ENCODE results near the gene DAD1. TPM values are rescaled to one million over a fixed set of nuclear protein-coding genes. Genes with fewer than 3 reads are reported as not detected.
"Not testable (repeated sequence)": the region's sequence is repeated elsewhere in the genome, so short reads cannot be mapped to it uniquely, and the experiment has no call there.

The DAD1 gene
- total RNA-seq, 2 donors from 2014 or later, result 95.4 to 96.0 TPM

GRCh38 chr14:22552001-22552826 lies 36.8 kb downstream of the DAD1 start:
- Mint-ChIP-seq H3K27ac (peak overlapping the region; percentile 100), H3K4me3 (peak overlapping the region; percentile 94), H3K36me3 (ENCODE audit: low read depth) (peaks cover 30% of the 10 kb centered on the region), H3K27me3 (no peaks in the 10 kb centered on the region), H3K4me1 (peaks cover 89% of the 10 kb centered on the region)
- no peak for DNase-seq
- ATAC-seq, result no peak
- no peaks in the 10 kb centered on the region for H3K9me3 ChIP-seq (ENCODE audit: control insufficient read depth, low read length, poor library complexity, severe bottlenecking)

- no peaks in the 10 kb centered on the region for H3K27me3 Mint-ChIP-seq
- H3K4me3 Mint-ChIP-seq, result peak overlapping the region; percentile 94
- DNase-seq (no peak), ATAC-seq (no peak)
- H3K27ac Mint-ChIP-seq, result peak overlapping the region; percentile 100
- no peaks in the 10 kb centered on the region for H3K9me3 ChIP-seq (ENCODE audit: control insufficient read depth, low read length, poor library complexity, severe bottlenecking)
- H3K4me1 Mint-ChIP-seq, result peaks cover 90% of the 10 kb centered on the region
- H3K36me3 Mint-ChIP-seq (ENCODE audit: low read depth), result peaks cover 30% of the 10 kb centered on the region
Measured at GRCh38 chr14:22551605-22551997, 37.4 kb downstream of the DAD1 start.

- Mint-ChIP-seq H3K4me1 (peaks cover 87% of the 10 kb centered on the region), H3K4me3 (peak overlapping the region; percentile 94), H3K36me3 (ENCODE audit: low read depth) (peaks cover 30% of the 10 kb centered on the region), H3K27me3 (no peaks in the 10 kb centered on the region), H3K27ac (peak overlapping the region; percentile 100)
- ATAC-seq (peak; percentile 55), DNase-seq (peak in 1 of 3 donors; percentile 61)
- no peaks in the 10 kb centered on the region for H3K9me3 ChIP-seq (ENCODE audit: control insufficient read depth, low read length, poor library complexity, severe bottlenecking)
Measured at GRCh38 chr14:22549981-22550673, 38.9 kb downstream of the DAD1 start.

DNA sequence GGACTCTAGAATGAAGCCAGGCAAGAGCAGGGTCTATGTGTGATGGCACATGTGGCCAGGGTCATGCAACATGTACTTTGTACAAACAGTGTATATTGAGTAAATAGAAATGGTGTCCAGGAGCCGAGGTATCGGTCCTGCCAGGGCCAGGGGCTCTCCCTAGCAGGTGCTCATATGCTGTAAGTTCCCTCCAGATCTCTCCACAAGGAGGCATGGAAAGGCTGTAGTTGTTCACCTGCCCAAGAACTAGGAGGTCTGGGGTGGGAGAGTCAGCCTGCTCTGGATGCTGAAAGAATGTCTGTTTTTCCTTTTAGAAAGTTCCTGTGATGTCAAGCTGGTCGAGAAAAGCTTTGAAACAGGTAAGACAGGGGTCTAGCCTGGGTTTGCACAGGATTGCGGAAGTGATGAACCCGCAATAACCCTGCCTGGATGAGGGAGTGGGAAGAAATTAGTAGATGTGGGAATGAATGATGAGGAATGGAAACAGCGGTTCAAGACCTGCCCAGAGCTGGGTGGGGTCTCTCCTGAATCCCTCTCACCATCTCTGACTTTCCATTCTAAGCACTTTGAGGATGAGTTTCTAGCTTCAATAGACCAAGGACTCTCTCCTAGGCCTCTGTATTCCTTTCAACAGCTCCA lies 39.6 kb downstream of the DAD1 start:
- DNase-seq, result no peak
- Mint-ChIP-seq H3K4me1 (peaks cover 87% of the 10 kb centered on the region), H3K27me3 (no peaks in the 10 kb centered on the region), H3K4me3 (peak overlapping the region; percentile 94), H3K36me3 (ENCODE audit: low read depth) (peaks cover 33% of the 10 kb centered on the region), H3K27ac (peak overlapping the region; percentile 100)
- ATAC-seq, result no peak
- no peaks in the 10 kb centered on the region for H3K9me3 ChIP-seq (ENCODE audit: control insufficient read depth, low read length, poor library complexity, severe bottlenecking)

DNA sequence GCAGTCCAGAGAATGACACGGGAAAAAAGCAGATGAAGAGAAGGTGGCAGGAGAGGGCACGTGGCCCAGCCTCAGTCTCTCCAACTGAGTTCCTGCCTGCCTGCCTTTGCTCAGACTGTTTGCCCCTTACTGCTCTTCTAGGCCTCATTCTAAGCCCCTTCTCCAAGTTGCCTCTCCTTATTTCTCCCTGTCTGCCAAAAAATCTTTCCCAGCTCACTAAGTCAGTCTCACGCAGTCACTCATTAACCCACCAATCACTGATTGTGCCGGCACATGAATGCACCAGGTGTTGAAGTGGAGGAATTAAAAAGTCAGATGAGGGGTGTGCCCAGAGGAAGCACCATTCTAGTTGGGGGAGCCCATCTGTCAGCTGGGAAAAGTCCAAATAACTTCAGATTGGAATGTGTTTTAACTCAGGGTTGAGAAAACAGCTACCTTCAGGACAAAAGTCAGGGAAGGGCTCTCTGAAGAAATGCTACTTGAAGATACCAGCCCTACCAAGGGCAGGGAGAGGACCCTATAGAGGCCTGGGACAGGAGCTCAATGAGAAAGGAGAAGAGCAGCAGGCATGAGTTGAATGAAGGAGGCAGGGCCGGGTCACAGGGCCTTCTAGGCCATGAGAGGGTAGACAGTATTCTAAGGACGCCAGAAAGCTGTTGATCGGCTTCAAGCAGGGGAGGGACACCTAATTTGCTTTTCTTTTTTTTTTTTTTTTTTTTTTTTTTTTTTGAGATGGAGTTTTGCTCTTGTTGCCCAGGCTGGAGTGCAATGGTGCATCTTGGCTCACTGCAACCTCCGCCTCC lies 40.9 kb downstream of the DAD1 start:
- DNase-seq (no peak), ATAC-seq (no peak)
- peaks cover 35% of the 10 kb centered on the region for H3K36me3 Mint-ChIP-seq (ENCODE audit: low read depth)

DNA sequence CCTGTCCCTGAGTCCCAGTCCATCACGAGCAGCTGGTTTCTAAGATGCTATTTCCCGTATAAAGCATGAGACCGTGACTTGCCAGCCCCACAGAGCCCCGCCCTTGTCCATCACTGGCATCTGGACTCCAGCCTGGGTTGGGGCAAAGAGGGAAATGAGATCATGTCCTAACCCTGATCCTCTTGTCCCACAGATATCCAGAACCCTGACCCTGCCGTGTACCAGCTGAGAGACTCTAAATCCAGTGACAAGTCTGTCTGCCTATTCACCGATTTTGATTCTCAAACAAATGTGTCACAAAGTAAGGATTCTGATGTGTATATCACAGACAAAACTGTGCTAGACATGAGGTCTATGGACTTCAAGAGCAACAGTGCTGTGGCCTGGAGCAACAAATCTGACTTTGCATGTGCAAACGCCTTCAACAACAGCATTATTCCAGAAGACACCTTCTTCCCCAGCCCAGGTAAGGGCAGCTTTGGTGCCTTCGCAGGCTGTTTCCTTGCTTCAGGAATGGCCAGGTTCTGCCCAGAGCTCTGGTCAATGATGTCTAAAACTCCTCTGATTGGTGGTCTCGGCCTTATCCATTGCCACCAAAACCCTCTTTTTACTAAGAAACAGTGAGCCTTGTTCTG lies 41.6 kb downstream of the DAD1 start:
- no peak for ATAC-seq
- peaks cover 33% of the 10 kb centered on the region for H3K36me3 Mint-ChIP-seq (ENCODE audit: low read depth)
- peaks cover 92% of the 10 kb centered on the region for H3K4me1 Mint-ChIP-seq
- H3K27me3 Mint-ChIP-seq, result no peaks in the 10 kb centered on the region
- H3K27ac Mint-ChIP-seq, result peak overlapping the region; percentile 100
- peak overlapping the region; percentile 94 for H3K4me3 Mint-ChIP-seq
- H3K9me3 ChIP-seq (ENCODE audit: control insufficient read depth, low read length, poor library complexity, severe bottlenecking), result no peaks in the 10 kb centered on the region
- DNase-seq, result no peak

More for the DNA sequence above, 40.9 kb downstream of the DAD1 start:
- H3K27me3 Mint-ChIP-seq, result no peaks in the 10 kb centered on the region
- H3K4me1 Mint-ChIP-seq, result peaks cover 92% of the 10 kb centered on the region
- peak overlapping the region; percentile 100 for H3K27ac Mint-ChIP-seq
- H3K4me3 Mint-ChIP-seq, result peak overlapping the region; percentile 94
- H3K9me3 ChIP-seq (ENCODE audit: control insufficient read depth, low read length, poor library complexity, severe bottlenecking), result no peaks in the 10 kb centered on the region

- Mint-ChIP-seq H3K4me3 (peak overlapping the region; percentile 94), H3K27me3 (no peaks in the 10 kb centered on the region), H3K4me1 (peaks cover 92% of the 10 kb centered on the region), H3K36me3 (ENCODE audit: low read depth) (peaks cover 35% of the 10 kb centered on the region), H3K27ac (peak overlapping the region; percentile 100)
- no peaks in the 10 kb centered on the region for H3K9me3 ChIP-seq (ENCODE audit: control insufficient read depth, low read length, poor library complexity, severe bottlenecking)
- DNase-seq (no peak), ATAC-seq (no peak)
Measured at GRCh38 chr14:22546722-22547071, 42.3 kb downstream of the DAD1 start.

- Mint-ChIP-seq H3K27me3 (no peaks in the 10 kb centered on the region), H3K4me3 (peak overlapping the region; percentile 94), H3K36me3 (ENCODE audit: low read depth) (peaks cover 36% of the 10 kb centered on the region), H3K27ac (peak overlapping the region; percentile 100), H3K4me1 (peaks cover 91% of the 10 kb centered on the region)
- no peaks in the 10 kb centered on the region for H3K9me3 ChIP-seq (ENCODE audit: control insufficient read depth, low read length, poor library complexity, severe bottlenecking)
- DNase-seq, result peak in 1 of 3 donors; percentile 41
- ATAC-seq, result peak; percentile 21
Measured at GRCh38 chr14:22545842-22546721, 42.9 kb downstream of the DAD1 start.

GRCh38 chr14:22544881-22545420 lies 44.1 kb downstream of the DAD1 start:
- H3K9me3 ChIP-seq (ENCODE audit: control insufficient read depth, low read length, poor library complexity, severe bottlenecking), result no peaks in the 10 kb centered on the region
- peak overlapping the region; percentile 100 for H3K27ac Mint-ChIP-seq
- H3K36me3 Mint-ChIP-seq (ENCODE audit: low read depth), result peaks cover 34% of the 10 kb centered on the region
- H3K27me3 Mint-ChIP-seq, result no peaks in the 10 kb centered on the region
- ATAC-seq, result no peak
- DNase-seq, result no peak
- peak overlapping the region; percentile 94 for H3K4me3 Mint-ChIP-seq
- H3K4me1 Mint-ChIP-seq, result peaks cover 91% of the 10 kb centered on the region

GRCh38 chr14:22544406-22544805 lies 44.6 kb downstream of the DAD1 start:
- Mint-ChIP-seq H3K27me3 (no peaks in the 10 kb centered on the region), H3K4me1 (peaks cover 90% of the 10 kb centered on the region), H3K36me3 (ENCODE audit: low read depth) (peaks cover 35% of the 10 kb centered on the region), H3K27ac (peak overlapping the region; percentile 100), H3K4me3 (peak overlapping the region; percentile 94)
- H3K9me3 ChIP-seq (ENCODE audit: control insufficient read depth, low read length, poor library complexity, severe bottlenecking), result no peaks in the 10 kb centered on the region
- ATAC-seq, result no peak
- DNase-seq, result no peak

DNA sequence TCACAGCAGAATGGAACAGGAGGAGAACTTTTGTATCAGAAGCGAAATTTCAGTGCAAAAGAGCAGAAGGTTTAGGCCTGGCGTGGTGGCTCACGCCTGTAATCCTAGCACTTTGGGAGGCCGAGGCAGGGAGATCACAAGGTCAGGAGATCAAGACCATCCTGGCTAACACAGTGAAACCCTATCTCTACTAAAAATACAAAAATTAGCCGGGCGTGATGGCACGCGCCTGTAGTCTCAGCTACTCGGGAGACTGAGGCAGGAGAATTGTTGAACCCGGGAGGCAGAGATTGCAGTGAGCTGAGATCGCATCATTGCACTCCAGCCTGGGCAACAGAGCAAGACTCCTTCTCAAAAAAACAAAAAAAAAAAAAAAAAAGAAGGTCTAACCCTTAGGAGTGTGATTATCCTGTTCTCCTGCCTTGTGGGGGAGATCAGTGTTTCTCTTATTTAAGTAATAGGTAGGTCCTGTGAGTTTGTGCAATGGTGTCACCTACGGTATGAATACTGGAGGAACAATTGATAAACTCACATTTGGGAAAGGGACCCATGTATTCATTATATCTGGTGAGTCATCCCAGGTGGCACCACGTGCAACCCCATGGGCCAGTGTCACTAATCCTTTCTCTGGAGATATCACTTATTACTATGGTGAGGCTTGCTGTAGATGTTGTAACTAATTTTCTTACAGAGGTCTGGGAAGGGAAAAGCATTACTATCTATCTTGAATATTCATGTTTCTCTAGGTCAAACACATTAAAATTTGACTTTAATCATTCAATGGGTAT lies 45.3 kb downstream of the DAD1 start:
- H3K27ac Mint-ChIP-seq, result peak overlapping the region; percentile 100
- DNase-seq; H3K9me3 ChIP-seq (ENCODE audit: control insufficient read depth, low read length, poor library complexity, severe bottlenecking); ATAC-seq; H3K27me3 Mint-ChIP-seq: not testable (repeated sequence)
- H3K36me3 Mint-ChIP-seq (ENCODE audit: low read depth), result peaks cover 33% of the 10 kb centered on the region
- peaks cover 90% of the 10 kb centered on the region for H3K4me1 Mint-ChIP-seq
- peak overlapping the region; percentile 94 for H3K4me3 Mint-ChIP-seq
